Fibroblast of lung (primary cell): ENCODE results near the gene PGAM1.

Source experiments
- EZH2 ChIP-seq: IDR thresholded peaks from 2 replicates; pipeline ENCODE4 v1.5.1; 2012; ENCODE audit warnings: low read length, control low read depth, mild to moderate bottlenecking; ENCODE audit errors: missing control alignments
- TF ChIP-seq, protein P1 (sequence below), 2 donors: IDR thresholded peaks in 1 of 2; conservative IDR thresholded peaks in 1 of 2; 1 replicate in 1 of 2; 2 replicates in 1 of 2; pipeline ENCODE4 v1.5.1; 2011 to 2012; ENCODE audit warnings: low read length in 2 of 2, control low read depth in 1 of 2, inconsistent platforms in 1 of 2, low read depth in 1 of 2, mild to moderate bottlenecking in 1 of 2

GRCh38 chr10:97380516-97380915 lies 45.5 kb upstream of the PGAM1 start:
- TF ChIP-seq, protein P1, sequence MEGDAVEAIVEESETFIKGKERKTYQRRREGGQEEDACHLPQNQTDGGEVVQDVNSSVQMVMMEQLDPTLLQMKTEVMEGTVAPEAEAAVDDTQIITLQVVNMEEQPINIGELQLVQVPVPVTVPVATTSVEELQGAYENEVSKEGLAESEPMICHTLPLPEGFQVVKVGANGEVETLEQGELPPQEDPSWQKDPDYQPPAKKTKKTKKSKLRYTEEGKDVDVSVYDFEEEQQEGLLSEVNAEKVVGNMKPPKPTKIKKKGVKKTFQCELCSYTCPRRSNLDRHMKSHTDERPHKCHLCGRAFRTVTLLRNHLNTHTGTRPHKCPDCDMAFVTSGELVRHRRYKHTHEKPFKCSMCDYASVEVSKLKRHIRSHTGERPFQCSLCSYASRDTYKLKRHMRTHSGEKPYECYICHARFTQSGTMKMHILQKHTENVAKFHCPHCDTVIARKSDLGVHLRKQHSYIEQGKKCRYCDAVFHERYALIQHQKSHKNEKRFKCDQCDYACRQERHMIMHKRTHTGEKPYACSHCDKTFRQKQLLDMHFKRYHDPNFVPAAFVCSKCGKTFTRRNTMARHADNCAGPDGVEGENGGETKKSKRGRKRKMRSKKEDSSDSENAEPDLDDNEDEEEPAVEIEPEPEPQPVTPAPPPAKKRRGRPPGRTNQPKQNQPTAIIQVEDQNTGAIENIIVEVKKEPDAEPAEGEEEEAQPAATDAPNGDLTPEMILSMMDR (conservative IDR thresholded peaks at IDR 0.05 in 1 of 2, IDR thresholded peaks at IDR 0.05 in 1 of 2; ENCODE audit: low read depth in 1 of 2, low read length in 2 of 2) = no peak
- TF ChIP-seq EZH2 = no peak
